ENCODE results near the gene MRPL4. TPM values are rescaled to one million over a fixed set of nuclear protein-coding genes. Genes with fewer than 3 reads are reported as not detected.

MRPL4 gene
- total and polyA plus RNA-seq, 2 of the 13 experiments (the other 11 are each of a cell fraction or from before 2014, with no cell fraction given), result 40.6 to 42.5 TPM

GRCh38 chr19:10270616-10271394 is 18.8 kb downstream of the MRPL4 start, which contains the start of gene ICAM1 (continued):
- TF ChIP-seq ZNF407 (CRISPR knock-in tag; IDR thresholded peaks at IDR 0.05; ENCODE audit: not compliant biosample characterization), result no peak
- TF ChIP-seq ZNF142 (CRISPR knock-in tag; IDR thresholded peaks at IDR 0.05), result peak; percentile 71
- no peak for TF ChIP-seq HNF1A (IDR thresholded peaks at IDR 0.05; ENCODE audit: low read depth)
- TF ChIP-seq HNF1A (CRISPR knock-in tag; IDR thresholded peaks at IDR 0.05; ENCODE audit: borderline replicate concordance), result peak; percentile 59
- TF ChIP-seq ZSCAN29 (CRISPR knock-in tag; conservative IDR thresholded peaks at IDR 0.05), result peak; percentile 98
- peak; percentile 46; the same call in 1 of the 2 replicates for TF ChIP-seq NR2F2 (IDR thresholded peaks at IDR 0.05; ENCODE audit: borderline replicate concordance, low read depth)
- peak; percentile 79 for TF ChIP-seq HNF1B (CRISPR knock-in tag; IDR thresholded peaks at IDR 0.05)

Measured in HepG2 (cell line).